Heart left ventricle (tissue), 16 donors: ENCODE results near the gene CDK5RAP2. TPM values are rescaled to one million over a fixed set of nuclear protein-coding genes. Genes with fewer than 3 reads are reported as not detected.

ENCODE experiments used
- ATAC-seq, 4 donors: fragments of 200-7000 bp; cut with Tn5 transposase; one replicate each; pipeline ENCODE4 v1.9.1; 2020 to 2022; ENCODE audit warnings: moderate library complexity in 4 of 4, mild to moderate bottlenecking in 3 of 4, moderate number of reproducible peaks in 1 of 4
- DNase-seq, 5 donors: peaks; one replicate each; pipeline ENCODE4 v3.0.0-alpha.2; 2020
- H3K27ac ChIP-seq, 12 donors: fragments of 200-600 bp; sonication (generic) in 4 of 12; one replicate each; pipeline versions ENCODE4 v1.5.0 to v1.8.0; 2016 to 2022; ENCODE audit warnings: mild to moderate bottlenecking in 2 of 12
- H3K27me3 ChIP-seq, 9 donors: fragments of 200-600 bp; sonication (generic) in 2 of 9; one replicate each; pipeline versions ENCODE4 v1.5.1 to v1.8.0; 2016 to 2022; ENCODE audit warnings: mild to moderate bottlenecking in 3 of 9
- H3K36me3 ChIP-seq, 9 donors: fragments of 200-600 bp; sonication (generic) in 2 of 9; one replicate each; pipeline versions ENCODE4 v1.5.0 to v1.8.0; 2018 to 2022; ENCODE audit warnings: mild to moderate bottlenecking in 2 of 9
- H3K4me1 ChIP-seq, 12 donors: fragments of 200-600 bp; sonication (generic) in 4 of 12; one replicate each; pipeline versions ENCODE4 v1.5.0 to v1.8.0; 2016 to 2022; ENCODE audit warnings: mild to moderate bottlenecking in 3 of 12
- H3K4me3 ChIP-seq, 12 donors: fragments of 200-600 bp; sonication (generic) in 4 of 12; one replicate each; pipeline versions ENCODE4 v1.5.0 to v1.8.0; 2017 to 2022; ENCODE audit warnings: mild to moderate bottlenecking in 9 of 12, moderate library complexity in 4 of 12
- H3K9me3 ChIP-seq, 12 donors: fragments of 200-600 bp; sonication (generic) in 4 of 12; one replicate each; pipeline versions ENCODE4 v1.5.0 to v1.8.0; 2016 to 2022; ENCODE audit warnings: mild to moderate bottlenecking in 1 of 12
- POLR2A ChIP-seq, 2 donors: fragments of 450-650 bp; IDR thresholded peaks; one replicate each; pipeline ENCODE4 v1.6.1; 2017; ENCODE audit warnings: antibody characterized with exemption in 2 of 2, mild to moderate bottlenecking in 2 of 2, moderate library complexity in 2 of 2
- WGBS, 4 donors: extraction: QIAGEN DNeasy Blood & Tissue Kit in 2 of 4; methylation state at CpG; one replicate each; pipeline versions ENCODE4 v1.1.5 to v1.1.7; 2013 to 2018; 5-methylcytosine and 5-hydroxymethylcytosine counted together
- intact Hi-C, 10 donors: fragments of 100-400 bp; cut with DNase I; formaldehyde crosslinking; loops; one replicate each; pipeline versions ENCODE4 v1.11.1 to v1.14.2; 2022
- polyA plus RNA-seq, 2 donors: library from polyadenylated mRNA; stranded (reverse); fragments of 200-250 nt; gene quantifications; one replicate each; pipeline ENCODE4 v1.2.3, GENCODE V29; 2013
- total RNA-seq, 9 donors: library from RNA; depleted of rRNA in 2 of 9; stranded (reverse); fragments of >200 nt in 2 of 9; fragmentation: NEBNext Ultra II Directional in 3 of 9; extraction: Animal tissue kit (Norgen Biotek cat#: 25700) in 3 of 9; gene quantifications; one replicate each; pipeline versions ENCODE4 v1.1.0 to v1.2.4, GENCODE V29; 2016 to 2023
- TF ChIP-seq, protein P1 (sequence below), 12 donors: fragments of 200-600 bp; sonication (generic) in 4 of 12; IDR thresholded peaks; one replicate each; pipeline versions ENCODE4 v1.5.0 to v1.8.0; 2018 to 2022; ENCODE audit warnings: antibody characterized with exemption in 12 of 12, mild to moderate bottlenecking in 5 of 12
- donor health status: ischemic (EF 13 %, LVEDD 7.1; RV severe dilation, severe dysfunction).
- donor health status: healthy with polysubstance abuse.
- donor health status: DM: no; HTN: yes; CAD: no.
- donor health status: DM: no; HTN: no; CAD: no.
- donor health status: ischemic (EF 25% LVEDD 6.9; RV normal size, moderate dysfunction).
- donor health status: ischemic (EF 25% LVEDD 5.7; RV mildly dilated, moderate dysfunction).
- donor health status: healthy.
- donor health status: DM: yes; HTN: yes; CAD: no.
- donor health status: ischemic (EF 35%, LVEDD 5.7; RV mildly dilated, moderate dysfunction).
- donor health status: nonischemic (EF 11% LVEDD 7.7; RV severe dilation, severe dysfunction).
- donor health status: DM: yes; HTN: yes; CAD: no.
- donor health status: PGD.
- donor health status: ischemic (EF 29% LVEDD 5.4; RV normal size, mild dysfunction).
- donor health status: nonischemic (EF 23%, LVEDD 6.1; RV moderate dilation, normal function).

CDK5RAP2 gene
- total and polyA plus RNA-seq, 11 donors: 26.1 to 114 (median 53.1) TPM

DNA sequence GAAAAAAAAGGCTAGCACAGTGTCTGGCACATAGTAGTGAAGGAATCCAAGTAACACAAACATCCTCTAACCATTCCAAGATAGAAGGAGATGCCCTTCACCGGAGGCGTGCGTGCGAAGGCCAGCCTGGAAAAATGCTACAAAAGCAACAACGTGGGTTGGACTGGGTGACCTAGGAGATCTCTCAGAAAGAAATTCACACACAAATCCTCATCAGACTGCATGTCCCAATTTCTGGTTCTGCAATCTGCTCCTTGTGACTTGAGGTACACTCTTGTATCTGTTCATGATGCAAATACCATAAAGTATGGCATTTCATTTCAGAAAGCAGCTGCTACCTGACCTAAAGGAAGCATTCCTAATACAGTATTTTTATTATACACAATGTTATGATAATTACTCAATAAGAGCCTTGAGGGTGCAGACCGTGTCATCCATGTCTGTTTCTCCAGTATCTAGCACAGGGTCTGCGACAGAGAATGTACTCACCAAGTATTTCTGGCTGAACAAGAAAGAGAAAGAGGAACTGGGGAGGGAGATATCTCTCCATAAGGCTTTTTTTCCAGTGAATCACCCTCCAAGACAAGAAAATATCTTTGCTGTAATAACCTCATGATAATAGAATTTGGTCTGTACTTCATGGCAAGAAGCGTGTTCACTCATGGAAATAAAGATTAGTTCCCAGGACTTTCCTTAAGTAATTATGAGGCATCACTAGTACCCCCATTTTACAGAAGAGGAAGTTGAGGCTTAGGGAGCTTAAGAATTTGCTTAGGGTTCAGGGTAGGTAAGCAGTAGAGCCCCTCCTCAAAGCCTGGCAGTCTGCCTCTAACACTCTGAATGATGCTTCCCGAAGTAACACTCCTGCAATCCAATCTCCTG, 138.3 kb downstream of the CDK5RAP2 start:
- ATAC-seq: no peak
- intact Hi-C loops: no loop called here
- DNase-seq: no peak
- peak overlapping the region in 1 of 12 donors; percentile 24 for H3K27ac ChIP-seq
- H3K9me3 ChIP-seq: no peaks in the 10 kb centered on the region
- H3K4me3 ChIP-seq: no peak overlapping the region
- H3K27me3 ChIP-seq: no peaks in the 10 kb centered on the region
- H3K4me1 ChIP-seq: peaks cover 0 to 40% (median 1%) of the 10 kb centered on the region in 12 donors
- TF ChIP-seq POLR2A (IDR thresholded peaks at IDR 0.05): no peak
- TF ChIP-seq, protein P1, sequence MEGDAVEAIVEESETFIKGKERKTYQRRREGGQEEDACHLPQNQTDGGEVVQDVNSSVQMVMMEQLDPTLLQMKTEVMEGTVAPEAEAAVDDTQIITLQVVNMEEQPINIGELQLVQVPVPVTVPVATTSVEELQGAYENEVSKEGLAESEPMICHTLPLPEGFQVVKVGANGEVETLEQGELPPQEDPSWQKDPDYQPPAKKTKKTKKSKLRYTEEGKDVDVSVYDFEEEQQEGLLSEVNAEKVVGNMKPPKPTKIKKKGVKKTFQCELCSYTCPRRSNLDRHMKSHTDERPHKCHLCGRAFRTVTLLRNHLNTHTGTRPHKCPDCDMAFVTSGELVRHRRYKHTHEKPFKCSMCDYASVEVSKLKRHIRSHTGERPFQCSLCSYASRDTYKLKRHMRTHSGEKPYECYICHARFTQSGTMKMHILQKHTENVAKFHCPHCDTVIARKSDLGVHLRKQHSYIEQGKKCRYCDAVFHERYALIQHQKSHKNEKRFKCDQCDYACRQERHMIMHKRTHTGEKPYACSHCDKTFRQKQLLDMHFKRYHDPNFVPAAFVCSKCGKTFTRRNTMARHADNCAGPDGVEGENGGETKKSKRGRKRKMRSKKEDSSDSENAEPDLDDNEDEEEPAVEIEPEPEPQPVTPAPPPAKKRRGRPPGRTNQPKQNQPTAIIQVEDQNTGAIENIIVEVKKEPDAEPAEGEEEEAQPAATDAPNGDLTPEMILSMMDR (IDR thresholded peaks at IDR 0.05): no peak
- H3K36me3 ChIP-seq: peaks cover 0 to 80% (median 50%) of the 10 kb centered on the region in 9 donors
- 88 to 91% (median 90%) methylated on average over 9 of the region's 9 CpGs for WGBS, 4 donors

DNA sequence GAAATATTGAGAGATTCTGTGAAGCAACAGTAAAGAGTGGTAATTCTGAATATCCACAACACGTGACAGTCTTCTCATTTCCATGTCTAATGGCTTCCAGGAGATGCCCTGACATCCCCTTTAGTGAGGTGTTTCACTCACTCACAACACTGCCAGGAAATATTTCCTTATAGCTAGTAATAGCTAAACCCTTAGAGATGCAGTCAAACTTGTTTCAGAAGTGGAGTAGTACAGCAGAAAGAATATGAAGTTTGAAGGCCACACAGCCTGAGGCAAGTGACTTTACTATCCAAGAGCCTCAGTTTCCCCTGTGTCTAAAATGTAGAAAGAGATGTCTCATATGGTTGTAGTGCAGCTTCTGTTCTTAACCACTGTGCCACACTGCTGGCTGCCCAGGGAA, 139.2 kb downstream of the CDK5RAP2 start:
- intact Hi-C loops: no loop called here
- Histone ChIP-seq H3K4me1 (peaks cover 0 to 40% (median 2%) of the 10 kb centered on the region in 12 donors), H3K36me3 (peaks cover 0 to 85% (median 54%) of the 10 kb centered on the region in 9 donors), H3K27ac (no peak overlapping the region), H3K27me3 (no peaks in the 10 kb centered on the region), H3K4me3 (no peak overlapping the region), H3K9me3 (no peaks in the 10 kb centered on the region)
- TF ChIP-seq, protein P1 (IDR thresholded peaks at IDR 0.05): no peak
- TF ChIP-seq POLR2A (IDR thresholded peaks at IDR 0.05): no peak
- WGBS, 4 donors: 94 to 96% (median 94%) methylated on average over 1 of the region's 1 CpG
- DNase-seq (no peak), ATAC-seq (no peak)

DNA sequence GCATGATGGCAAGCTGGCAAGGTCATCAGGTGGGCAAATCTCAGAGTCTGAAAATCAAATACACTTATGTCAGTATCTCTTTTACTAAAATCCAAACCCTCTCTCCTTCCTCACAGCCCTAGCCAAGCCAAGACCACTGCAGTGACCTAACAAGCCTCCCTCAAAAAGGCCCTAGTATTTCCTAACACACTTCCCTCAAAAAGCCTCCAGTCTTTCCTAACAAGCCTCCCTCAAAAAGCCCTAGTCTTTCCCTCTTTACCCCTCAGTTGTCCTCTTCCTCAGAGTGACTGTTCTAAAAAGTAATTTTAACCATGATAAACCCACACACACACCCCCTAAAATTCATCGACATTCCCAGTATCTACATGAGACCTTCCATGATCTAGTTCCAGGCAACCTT, 140.0 kb downstream of the CDK5RAP2 start:
- H3K9me3 ChIP-seq: no peaks in the 10 kb centered on the region
- intact Hi-C loops: no loop called here
- H3K4me3 ChIP-seq: no peak overlapping the region
- WGBS, 4 donors: 91 to 97% (median 95%) methylated on average over 1 of the region's 1 CpG
- peaks cover 0 to 47% (median 4%) of the 10 kb centered on the region in 12 donors for H3K4me1 ChIP-seq
- H3K36me3 ChIP-seq: peaks cover 0 to 84% (median 54%) of the 10 kb centered on the region in 9 donors
- no peaks in the 10 kb centered on the region for H3K27me3 ChIP-seq
- DNase-seq: no peak
- H3K27ac ChIP-seq: no peak overlapping the region
- ATAC-seq: no peak
- no peak for TF ChIP-seq POLR2A (IDR thresholded peaks at IDR 0.05)
- TF ChIP-seq, protein P1 (IDR thresholded peaks at IDR 0.05): no peak

DNA sequence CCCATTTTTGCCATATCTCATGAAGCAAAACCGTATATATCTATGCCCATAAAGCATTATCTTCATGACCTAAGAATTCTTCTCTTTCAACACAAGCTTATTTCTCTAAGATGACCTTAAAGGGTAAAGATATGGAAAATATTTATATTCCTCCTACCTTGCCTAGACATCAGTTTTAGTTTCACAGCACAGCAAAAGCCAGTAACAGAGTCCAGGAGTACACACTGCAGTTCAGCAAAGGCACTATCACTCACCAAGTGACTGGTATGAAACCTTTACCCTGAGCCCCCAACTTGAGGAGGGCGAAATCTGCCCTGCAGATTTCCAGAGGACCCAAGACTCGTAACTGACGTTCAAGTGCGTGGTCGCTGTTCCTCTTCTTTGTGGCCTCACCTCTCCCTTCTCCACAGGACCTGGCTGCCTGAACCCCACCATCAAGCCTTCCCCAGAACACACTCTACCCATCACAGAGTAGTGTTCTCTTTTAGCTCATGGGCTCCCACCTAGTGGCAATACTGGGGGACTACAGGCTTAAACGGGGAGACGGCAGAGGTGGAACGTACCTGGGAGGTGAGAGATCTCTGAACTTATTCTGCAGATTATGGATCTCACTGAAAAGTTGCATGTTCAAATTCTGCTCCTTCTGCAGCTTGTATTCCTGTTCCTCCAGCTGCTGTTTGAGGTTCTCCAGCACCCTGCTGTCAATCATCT, 141.0 kb downstream of the CDK5RAP2 start:
- TF ChIP-seq, protein P1 (IDR thresholded peaks at IDR 0.05): peak in 10 of 12 donors; percentile 14 to 50 (median 34)
- no peak for TF ChIP-seq POLR2A (IDR thresholded peaks at IDR 0.05)
- Histone ChIP-seq H3K9me3 (no peaks in the 10 kb centered on the region), H3K4me1 (peaks cover 0 to 56% (median 5%) of the 10 kb centered on the region in 12 donors), H3K27ac (no peak overlapping the region), H3K4me3 (no peak overlapping the region), H3K36me3 (peaks cover 0 to 80% (median 54%) of the 10 kb centered on the region in 9 donors), H3K27me3 (no peaks in the 10 kb centered on the region)
- WGBS, 4 donors: 85 to 90% (median 87%) methylated on average over 9 of the region's 9 CpGs
- no peak for DNase-seq
- ATAC-seq: no peak
- intact Hi-C loops: no loop called here
